Activated CD8-positive, alpha-beta memory T cell treated with anti-CD3 and anti-CD28 coated beads for 24 hours (primary cell): ENCODE data around the gene CCDC70.
"Not testable (repeated sequence)": the region's sequence is repeated elsewhere in the genome, so short reads cannot be mapped to it uniquely, and the experiment has no call there.

ENCODE experiments used
- DNase-seq: peaks from one replicate; pipeline ENCODE4 v3.0.0-alpha.2; 2020

CCDC70 gene

GRCh38 chr13:51865838-51866237 lies 4.1 kb downstream of the CCDC70 start:
- DNase-seq: no peak

DNA sequence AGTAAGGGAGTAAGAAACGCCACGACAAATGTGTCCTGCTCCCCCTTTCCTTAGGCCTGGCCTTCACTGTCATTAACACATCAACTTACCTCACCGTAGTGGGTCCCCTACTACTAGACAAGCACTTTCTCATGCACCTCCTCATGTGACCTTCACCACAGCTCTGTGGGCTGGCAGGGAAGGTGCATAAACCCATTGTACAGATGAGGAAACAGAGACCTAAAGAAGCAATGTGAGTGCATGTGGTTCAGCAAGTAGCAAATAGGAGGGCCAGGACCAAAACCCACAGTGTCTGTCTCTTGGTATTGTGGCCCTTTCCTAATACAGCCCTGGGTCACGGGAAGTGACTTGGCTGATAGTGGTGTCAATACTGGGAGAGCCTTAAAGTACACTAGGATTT lies 5.3 kb downstream of the CCDC70 start:
- no peak for DNase-seq

- no peak for DNase-seq
These were observed 8.1 kb downstream of the CCDC70 start for GRCh38 chr13:51869916-51870315.

- no peak for DNase-seq
These were observed 8.8 kb downstream of the CCDC70 start for GRCh38 chr13:51870616-51871015.

GRCh38 chr13:51873117-51873798 lies 11.5 kb downstream of the CCDC70 start:
- DNase-seq: no peak

GRCh38 chr13:51873837-51874236 lies 12.1 kb downstream of the CCDC70 start:
- no peak for DNase-seq

DNA sequence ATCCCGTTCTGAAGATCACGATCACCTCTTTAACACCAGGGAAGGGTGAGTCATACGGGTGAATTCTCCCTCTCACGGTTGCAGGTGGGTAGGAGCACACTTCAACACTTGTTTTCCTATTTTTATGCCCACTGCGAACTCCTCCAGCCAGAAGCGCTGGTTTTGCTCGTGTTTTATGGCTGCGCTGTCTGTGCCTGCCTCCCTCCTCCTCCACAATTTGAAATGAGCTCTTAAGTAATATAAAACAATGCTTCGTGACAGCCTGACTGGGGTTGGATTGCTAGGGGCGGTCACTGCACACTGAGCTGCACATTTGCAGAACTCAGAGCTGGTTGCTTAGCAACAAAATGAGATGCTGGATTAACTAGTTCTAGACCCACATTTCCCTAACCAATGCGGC lies 12.9 kb downstream of the CCDC70 start:
- no peak for DNase-seq

DNA sequence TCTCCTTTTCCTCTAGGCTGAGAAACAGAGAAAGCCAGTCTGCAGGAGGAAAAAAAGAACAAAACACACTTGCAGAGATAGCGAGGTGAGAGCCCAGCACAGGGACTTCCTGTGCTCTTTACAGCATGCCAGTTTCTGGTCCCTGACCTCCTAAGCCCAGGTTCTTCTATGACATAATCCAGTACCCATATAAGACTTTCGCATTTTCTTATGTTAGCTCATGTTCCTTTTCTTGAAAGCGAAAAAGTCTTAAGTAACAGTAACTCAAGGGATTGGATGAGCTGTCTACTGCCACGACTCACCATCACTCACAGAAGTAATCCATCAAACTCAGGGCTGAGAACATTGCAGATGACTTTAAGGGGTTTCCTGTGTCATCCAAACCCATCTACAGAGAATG lies 17.4 kb downstream of the CCDC70 start:
- no peak for DNase-seq

DNA sequence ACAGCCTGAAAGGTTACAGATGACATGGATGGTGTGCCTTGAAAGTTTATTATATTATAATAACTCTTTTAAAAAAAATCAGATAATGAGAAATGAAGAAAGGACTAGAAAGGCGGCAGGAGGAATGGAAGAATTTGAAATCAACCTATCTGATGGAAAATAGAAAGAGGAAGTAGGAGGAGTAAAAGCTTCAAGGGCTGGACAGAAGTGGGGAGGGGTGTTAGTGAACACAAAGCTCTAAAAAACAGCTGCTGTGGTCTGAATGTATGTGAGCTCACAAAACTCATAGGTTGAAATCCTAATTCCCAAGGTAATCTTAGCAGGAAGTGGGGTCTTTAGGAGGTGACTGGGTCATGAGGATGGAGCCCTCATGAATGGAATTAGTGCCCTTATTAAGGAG lies 19.5 kb downstream of the CCDC70 start:
- DNase-seq: no peak

DNA sequence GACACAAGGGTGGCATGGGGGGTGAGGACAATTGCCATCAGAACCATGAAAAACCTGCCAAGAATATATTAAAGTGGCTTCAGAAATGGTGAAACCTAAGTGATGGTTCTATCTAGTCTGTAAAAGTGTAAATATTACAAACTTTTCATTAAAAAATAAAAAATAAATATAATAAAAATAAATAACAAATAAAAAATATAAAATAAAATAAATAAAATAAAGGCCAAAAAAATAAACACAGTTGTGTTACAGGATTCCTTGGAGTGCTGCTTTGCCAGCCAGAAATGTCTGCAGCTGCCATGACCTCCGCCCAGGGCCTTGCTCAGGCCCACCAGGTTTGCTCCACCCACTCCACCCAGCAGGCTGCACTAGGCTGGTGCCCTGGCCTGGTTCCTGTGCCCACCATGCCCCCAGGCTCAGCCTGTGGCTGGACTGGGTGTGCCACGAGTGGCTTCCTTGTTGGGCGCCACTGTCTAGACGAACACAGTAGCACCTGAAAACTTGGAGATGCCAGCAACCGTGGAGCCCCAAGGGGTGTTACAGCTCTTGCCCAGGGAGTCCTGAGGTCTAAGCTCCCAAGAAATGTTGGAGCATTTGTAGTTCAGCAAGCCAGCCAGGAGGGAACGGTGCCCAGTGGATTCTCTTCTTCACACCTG lies 20.9 kb downstream of the CCDC70 start:
- DNase-seq: no peak

DNA sequence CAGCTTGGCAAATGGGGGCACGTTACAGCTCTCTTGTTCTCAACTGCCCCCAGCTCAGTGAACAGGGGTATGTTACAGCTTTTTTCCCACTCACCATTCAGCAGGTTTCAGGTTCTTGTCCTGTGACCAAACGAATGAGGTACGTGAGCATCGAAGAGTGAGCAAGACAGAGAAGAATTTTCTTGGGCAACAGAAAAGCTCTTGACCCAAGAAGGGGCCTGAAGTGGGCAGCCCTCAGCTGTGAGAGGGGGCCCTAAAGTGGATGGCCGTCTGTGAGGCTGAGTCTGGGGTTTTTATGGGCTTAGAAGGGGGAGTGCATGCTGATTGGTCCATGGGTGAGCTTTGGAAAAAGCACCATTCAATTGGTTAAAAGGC lies 21.4 kb downstream of the CCDC70 start:
- no peak for DNase-seq

DNA sequence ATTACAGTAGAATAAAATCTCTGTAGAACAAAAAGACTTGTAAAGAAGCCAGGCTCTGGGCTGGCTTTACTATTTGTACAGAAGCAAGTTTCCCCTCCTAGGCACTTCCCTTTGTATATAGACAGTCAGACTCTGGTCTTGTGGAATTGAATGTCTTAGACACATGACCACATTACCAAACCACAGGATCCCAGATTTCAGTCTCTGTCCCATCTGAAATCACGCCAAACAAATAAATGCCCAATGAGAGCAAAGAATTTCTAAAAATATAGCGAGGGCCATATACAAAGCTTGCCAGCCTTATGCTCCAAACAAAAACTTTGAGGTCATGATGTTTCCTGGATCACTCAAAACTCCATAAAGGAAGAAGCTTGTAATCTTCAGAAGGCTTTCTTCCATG lies 23.9 kb downstream of the CCDC70 start:
- DNase-seq: no peak

- no peak for DNase-seq
These were observed 25.7 kb downstream of the CCDC70 start for GRCh38 chr13:51887468-51887867.

- no peak for DNase-seq
These were observed 30.9 kb downstream of the CCDC70 start for GRCh38 chr13:51892657-51893056.

GRCh38 chr13:51894239-51894638 lies 32.5 kb downstream of the CCDC70 start:
- DNase-seq: no peak

- peak; percentile 59 for DNase-seq
These were observed 34.4 kb downstream of the CCDC70 start for GRCh38 chr13:51895906-51896888.

- DNase-seq: no peak
These were observed 38.7 kb downstream of the CCDC70 start for GRCh38 chr13:51900471-51900870.

DNA sequence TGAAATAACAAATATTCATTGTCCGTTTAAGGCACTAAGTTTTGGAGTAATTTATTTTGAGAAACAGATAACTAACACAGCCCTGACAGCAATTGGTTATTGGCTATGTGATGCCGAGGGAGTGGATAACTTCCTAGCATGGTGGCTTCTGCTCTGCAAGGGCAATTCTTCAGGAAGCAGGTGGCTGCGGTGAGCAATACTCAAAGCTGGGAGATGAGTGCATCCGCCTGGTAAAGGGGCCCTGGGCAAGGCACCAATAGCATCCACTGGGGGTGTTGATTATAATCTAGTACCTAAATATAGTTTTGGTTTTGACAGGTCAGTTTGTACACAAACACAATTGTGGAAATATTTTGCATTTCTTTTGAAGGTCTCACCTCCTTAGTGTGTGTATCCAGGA lies 41.0 kb downstream of the CCDC70 start:
- no peak for DNase-seq

GRCh38 chr13:51905787-51906186 lies 44.0 kb downstream of the CCDC70 start:
- DNase-seq: no peak

DNA sequence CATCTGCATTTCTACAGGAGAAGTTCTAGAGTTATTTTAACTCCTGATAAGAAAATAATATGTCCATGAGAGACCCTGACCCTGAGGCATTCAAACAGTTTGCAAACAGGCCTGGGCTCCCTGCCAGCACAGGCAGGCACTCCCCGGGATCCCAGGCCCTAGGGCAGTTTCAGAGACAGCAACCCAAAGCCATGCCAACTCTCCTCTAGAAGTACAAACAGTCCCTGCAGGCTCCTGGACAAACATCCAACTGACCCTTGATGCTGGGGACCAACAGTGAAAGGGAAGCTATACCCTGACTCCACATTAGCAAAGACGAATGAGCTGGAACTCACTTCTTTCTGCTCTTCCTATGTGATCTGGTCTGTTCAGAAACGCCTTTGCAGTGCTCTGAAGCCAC lies 44.8 kb downstream of the CCDC70 start:
- DNase-seq: no peak

- DNase-seq: no peak
These were observed 45.4 kb downstream of the CCDC70 start for GRCh38 chr13:51907040-51907732.

DNA sequence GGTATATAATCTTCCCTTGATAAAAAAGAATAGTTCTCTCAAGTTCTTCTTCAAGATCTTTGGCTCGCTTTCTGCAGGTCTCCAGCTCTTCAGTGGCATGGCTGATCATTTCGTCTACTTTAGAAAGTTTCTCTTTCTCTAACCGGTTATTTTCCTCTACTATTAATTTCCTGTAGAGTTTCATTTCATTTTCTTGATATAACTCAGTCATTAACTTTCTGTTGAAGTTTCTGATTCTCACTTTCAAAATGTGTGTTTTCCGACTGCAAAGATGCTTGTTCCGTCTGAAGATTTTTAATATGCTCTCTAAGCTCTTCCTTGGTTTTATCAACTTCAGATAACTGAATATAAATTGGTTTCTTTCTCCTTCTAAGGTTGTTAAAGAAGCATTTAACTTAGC lies 47.5 kb downstream of the CCDC70 start:
- not testable (repeated sequence) for DNase-seq

GRCh38 chr13:51910508-51910907 lies 48.7 kb downstream of the CCDC70 start:
- DNase-seq: no peak
